HEK293T (cell line): Measurements from ENCODE around the gene OLIG3.

Experiments
- CTCF ChIA-PET: fragments of 350-600 bp; formaldehyde crosslinking; extraction: SDS; loops from one replicate; lab custom pipeline; 2021; ENCODE audit warnings: antibody characterized with exemption, inconsistent platforms; lab: Yijun Ruan, JAX
- POLR2A ChIA-PET: fragments of 350-600 bp; formaldehyde crosslinking; extraction: SDS; loops from one replicate; lab custom pipeline; 2020; ENCODE audit warnings: antibody characterized with exemption, inconsistent platforms; lab: Yijun Ruan, JAX
- DNase-seq: peaks from one replicate; pipeline ENCODE4 v3.0.0; 2012; ENCODE audit warnings: mixed read lengths; ENCODE audit errors: extremely low spot score
- ARNT ChIP-seq: fragments of 450-650 bp; IDR thresholded peaks from 2 replicates; pipeline ENCODE4 v1.6.1; 2017; ENCODE audit warnings: mild to moderate bottlenecking
- BHLHE40 ChIP-seq: fragments of 450-650 bp; IDR thresholded peaks from 2 replicates; pipeline ENCODE4 v1.6.1; 2016; ENCODE audit warnings: mild to moderate bottlenecking, moderate library complexity, borderline replicate concordance
- CTBP1 ChIP-seq: fragments of 450-650 bp; IDR thresholded peaks from 2 replicates; pipeline ENCODE4 v1.6.1; 2016; ENCODE audit warnings: borderline replicate concordance
- ELF4 ChIP-seq: fragments of 450-650 bp; IDR thresholded peaks from 2 replicates; pipeline ENCODE4 v1.6.1; 2017; ENCODE audit warnings: antibody characterized with exemption
- FOXA1 ChIP-seq: fragments of 450-650 bp; IDR thresholded peaks from 2 replicates; pipeline ENCODE4 v1.6.1; 2016; ENCODE audit warnings: mild to moderate bottlenecking
- FOXK2 ChIP-seq: fragments of 450-650 bp; IDR thresholded peaks from 2 replicates; pipeline ENCODE4 v1.6.1; 2016; ENCODE audit warnings: mild to moderate bottlenecking
- FOXM1 ChIP-seq: fragments of 450-650 bp; IDR thresholded peaks from 2 replicates; pipeline ENCODE4 v1.6.1; 2017; ENCODE audit warnings: mild to moderate bottlenecking, borderline replicate concordance
- HDGF ChIP-seq: fragments of 450-650 bp; IDR thresholded peaks from 2 replicates; pipeline ENCODE4 v1.6.1; 2017; ENCODE audit warnings: antibody characterized with exemption, borderline replicate concordance
- L3MBTL2 ChIP-seq: fragments of 450-650 bp; conservative IDR thresholded peaks from 2 replicates; pipeline ENCODE4 v1.6.1; 2016; ENCODE audit warnings: mild to moderate bottlenecking
- LEF1 ChIP-seq: fragments of 450-650 bp; IDR thresholded peaks from 2 replicates; pipeline ENCODE4 v1.6.1; 2017; ENCODE audit warnings: mild to moderate bottlenecking, borderline replicate concordance
- NFRKB ChIP-seq: fragments of 450-650 bp; IDR thresholded peaks from 2 replicates; pipeline ENCODE4 v1.6.1; 2016; ENCODE audit warnings: mild to moderate bottlenecking, moderate library complexity
- PKNOX1 ChIP-seq: fragments of 450-650 bp; IDR thresholded peaks from 2 replicates; pipeline ENCODE4 v1.6.1; 2016
- SP1 ChIP-seq: fragments of 450-650 bp; IDR thresholded peaks from 2 replicates; pipeline ENCODE4 v1.6.1; 2017
- SUZ12 ChIP-seq: fragments of 450-650 bp; IDR thresholded peaks from 2 replicates; pipeline ENCODE4 v1.6.1; 2016; ENCODE audit warnings: mild to moderate bottlenecking
- TARDBP ChIP-seq: fragments of 450-650 bp; IDR thresholded peaks from 2 replicates; pipeline ENCODE4 v1.6.1; 2016
- ZNF384 ChIP-seq: fragments of 450-650 bp; IDR thresholded peaks from 2 replicates; pipeline ENCODE4 v1.6.1; 2016

OLIG3 gene

DNA sequence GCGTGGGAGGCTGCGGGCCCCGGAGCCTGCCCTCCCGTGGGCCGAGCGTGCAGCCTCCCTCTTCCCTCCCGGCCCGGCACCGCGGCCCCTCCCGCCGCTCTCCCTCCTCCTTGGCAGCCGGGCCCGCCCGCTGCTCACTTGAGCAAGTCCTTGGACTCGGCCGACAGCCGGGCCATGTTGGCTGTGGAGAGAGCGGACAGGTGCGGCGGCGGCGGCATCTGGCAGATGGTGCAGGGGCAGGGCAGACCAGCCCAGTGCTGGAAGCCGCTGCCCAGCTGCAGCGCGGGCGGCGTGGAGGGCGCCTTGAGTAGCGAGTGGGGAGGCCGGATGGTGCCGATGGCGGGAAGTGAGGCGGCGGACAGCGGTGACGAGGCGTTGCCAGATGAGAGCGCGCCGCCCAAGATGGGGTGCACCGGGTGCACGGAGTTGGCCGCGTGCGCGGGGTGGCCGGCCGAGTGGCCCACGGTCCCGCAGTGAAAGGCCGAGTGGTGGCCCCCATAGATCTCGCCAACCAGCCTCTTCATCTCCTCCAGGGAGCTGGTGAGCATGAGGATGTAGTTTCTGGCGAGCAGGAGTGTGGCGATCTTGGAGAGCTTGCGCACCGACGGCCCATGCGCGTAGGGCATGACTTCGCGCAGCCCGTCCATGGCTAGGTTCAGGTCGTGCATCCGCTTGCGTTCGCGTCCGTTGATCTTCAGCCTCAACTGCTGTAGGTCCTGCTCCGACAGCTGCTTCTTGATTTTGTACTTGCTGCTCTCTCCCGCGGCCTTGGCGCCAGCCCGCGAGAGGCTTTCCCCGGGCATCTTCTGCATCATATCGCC, 766 bp downstream of the OLIG3 start:
- no peak for DNase-seq
- ChIA-PET CTCF (no interaction called here), POLR2A (no interaction called here)
- TF ChIP-seq FOXA1, result no peak
- no peak for TF ChIP-seq LEF1
- TF ChIP-seq SP1, result no peak
- TF ChIP-seq SUZ12, result no peak
- TF ChIP-seq ARNT, result no peak
- TF ChIP-seq ZNF384, result no peak
- TF ChIP-seq TARDBP, result no peak
- TF ChIP-seq HDGF, result no peak
- TF ChIP-seq CTBP1, result no peak
- TF ChIP-seq FOXK2, result no peak

DNA sequence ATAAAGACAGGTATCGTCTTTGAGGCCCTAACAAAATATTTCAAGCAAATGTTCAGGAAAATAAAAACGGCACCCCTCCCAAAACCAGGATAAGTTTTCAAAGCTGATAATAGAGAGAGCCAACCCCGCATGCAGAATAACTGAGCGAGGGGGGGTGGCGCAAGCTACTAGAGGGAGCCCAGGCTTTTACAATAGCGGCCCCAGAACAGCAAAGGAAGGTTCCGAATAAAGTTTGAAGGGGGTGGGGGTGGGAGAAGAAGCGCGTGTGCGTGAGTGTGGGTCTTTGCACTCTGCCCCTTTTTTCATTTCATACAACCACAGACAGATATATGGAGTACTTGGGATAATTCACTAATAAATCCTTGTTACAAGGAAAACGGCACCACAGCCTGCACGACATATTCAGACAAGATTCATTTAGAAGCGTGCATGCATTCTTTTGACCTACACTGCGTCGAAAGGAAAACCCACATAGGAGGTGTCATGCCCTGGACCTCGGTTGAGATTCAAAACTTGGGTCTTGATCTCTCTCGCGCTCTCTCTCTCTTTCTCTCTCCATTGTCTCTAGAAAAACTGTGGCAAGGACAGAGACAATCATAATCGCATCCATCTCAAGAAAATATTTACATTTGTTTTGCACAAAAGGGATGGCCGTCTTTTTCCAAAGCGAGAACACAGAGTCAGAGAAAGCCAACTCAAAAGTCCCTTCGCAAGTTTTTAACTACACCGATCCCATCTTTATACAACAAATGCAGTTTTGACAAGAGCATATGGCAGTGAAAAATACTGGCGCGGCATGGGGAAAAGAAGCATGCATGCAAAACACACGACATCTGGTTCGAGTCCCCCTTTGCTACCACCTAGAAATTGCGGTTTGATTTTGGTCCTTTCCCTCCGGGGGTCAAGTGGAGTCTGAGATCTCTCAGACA, 1.6 kb downstream of the OLIG3 start:
- ChIA-PET POLR2A (no interaction called here), CTCF (no interaction called here)
- no peak for TF ChIP-seq HDGF
- TF ChIP-seq BHLHE40, result no peak
- no peak for TF ChIP-seq FOXA1
- no peak for TF ChIP-seq FOXM1
- TF ChIP-seq SUZ12, result no peak
- TF ChIP-seq NFRKB, result no peak
- TF ChIP-seq L3MBTL2, result no peak
- no peak for TF ChIP-seq ARNT
- no peak for DNase-seq

GRCh38 chr6:137491478-137491877, 2.7 kb downstream of the OLIG3 start:
- CTCF ChIA-PET, result no interaction called here
- no peak for DNase-seq
- TF ChIP-seq LEF1 (no peak), CTBP1 (no peak), ELF4 (no peak), TARDBP (no peak)
- POLR2A ChIA-PET, result no interaction called here

DNA sequence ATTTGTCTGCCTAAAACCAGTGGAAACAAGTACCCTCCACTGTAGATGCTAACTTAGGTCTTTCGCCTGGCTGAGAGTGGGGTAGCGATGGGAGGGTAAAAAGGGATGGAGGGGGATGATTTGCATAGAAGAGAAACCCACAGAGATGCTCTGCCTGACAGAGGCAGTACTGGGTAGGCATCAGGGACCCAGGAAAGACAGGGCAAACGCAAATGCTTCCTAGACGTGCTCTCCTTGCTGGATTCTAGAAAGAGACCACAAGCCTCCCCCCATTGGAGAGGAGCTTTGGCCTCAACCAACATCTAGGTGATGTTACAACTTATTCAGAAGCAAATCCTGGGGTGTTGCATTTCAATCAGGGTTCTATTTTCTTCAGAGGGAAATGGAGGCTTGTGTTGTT, 3.2 kb downstream of the OLIG3 start:
- no peak for DNase-seq
- ChIA-PET POLR2A (no interaction called here), CTCF (no interaction called here)
- TF ChIP-seq ELF4, result no peak
- TF ChIP-seq FOXM1, result no peak
- no peak for TF ChIP-seq PKNOX1
- no peak for TF ChIP-seq HDGF
- no peak for TF ChIP-seq FOXK2
- no peak for TF ChIP-seq LEF1
- no peak for TF ChIP-seq TARDBP
- no peak for TF ChIP-seq BHLHE40
- no peak for TF ChIP-seq L3MBTL2
- no peak for TF ChIP-seq ARNT
- TF ChIP-seq FOXA1, result no peak

DNA sequence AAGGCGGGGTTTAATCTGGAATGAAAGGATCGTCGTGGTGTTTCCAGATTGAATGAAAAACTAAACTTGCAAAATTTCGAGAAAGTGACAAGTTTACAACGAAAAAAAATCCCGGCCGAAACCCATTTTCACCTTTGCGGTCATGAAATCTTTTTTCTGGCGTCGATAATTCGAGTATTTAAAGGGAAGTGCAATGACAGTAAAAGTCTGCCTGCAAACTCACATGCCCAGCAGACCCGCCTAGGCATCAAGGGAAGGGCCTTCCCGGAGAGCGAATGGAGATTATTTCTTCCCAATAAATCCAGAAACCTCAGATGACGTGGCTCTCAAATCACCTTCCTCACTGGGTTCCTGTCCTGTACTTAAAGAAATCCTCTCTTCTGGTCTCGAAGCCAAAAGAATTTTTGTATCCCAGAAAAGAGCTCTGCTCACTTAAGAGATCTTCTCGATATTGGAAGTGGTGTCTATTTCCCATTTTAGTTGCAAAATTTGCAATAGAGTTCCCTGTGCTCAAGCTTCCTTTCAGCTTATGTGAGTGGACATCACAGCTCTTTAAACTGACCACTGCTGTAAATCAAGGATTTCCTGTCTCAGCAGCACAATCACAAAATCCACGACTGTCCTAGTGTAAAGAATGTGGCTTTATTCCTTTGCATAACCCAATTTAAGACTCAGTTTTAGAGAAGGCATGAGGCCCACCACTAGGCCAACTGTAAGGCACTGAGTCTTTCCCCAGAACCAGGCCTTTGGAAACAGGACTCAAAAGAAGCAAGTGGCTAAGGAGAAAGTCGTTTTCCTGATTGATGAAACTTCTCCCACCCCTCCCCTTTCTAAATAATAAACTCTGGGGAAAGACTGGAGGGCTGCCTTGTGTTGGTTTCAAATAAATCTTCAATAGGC, 3.9 kb downstream of the OLIG3 start:
- ChIA-PET POLR2A (no interaction called here), CTCF (no interaction called here)
- no peak for DNase-seq
- TF ChIP-seq ARNT, result no peak
- TF ChIP-seq CTBP1, result no peak

DNA sequence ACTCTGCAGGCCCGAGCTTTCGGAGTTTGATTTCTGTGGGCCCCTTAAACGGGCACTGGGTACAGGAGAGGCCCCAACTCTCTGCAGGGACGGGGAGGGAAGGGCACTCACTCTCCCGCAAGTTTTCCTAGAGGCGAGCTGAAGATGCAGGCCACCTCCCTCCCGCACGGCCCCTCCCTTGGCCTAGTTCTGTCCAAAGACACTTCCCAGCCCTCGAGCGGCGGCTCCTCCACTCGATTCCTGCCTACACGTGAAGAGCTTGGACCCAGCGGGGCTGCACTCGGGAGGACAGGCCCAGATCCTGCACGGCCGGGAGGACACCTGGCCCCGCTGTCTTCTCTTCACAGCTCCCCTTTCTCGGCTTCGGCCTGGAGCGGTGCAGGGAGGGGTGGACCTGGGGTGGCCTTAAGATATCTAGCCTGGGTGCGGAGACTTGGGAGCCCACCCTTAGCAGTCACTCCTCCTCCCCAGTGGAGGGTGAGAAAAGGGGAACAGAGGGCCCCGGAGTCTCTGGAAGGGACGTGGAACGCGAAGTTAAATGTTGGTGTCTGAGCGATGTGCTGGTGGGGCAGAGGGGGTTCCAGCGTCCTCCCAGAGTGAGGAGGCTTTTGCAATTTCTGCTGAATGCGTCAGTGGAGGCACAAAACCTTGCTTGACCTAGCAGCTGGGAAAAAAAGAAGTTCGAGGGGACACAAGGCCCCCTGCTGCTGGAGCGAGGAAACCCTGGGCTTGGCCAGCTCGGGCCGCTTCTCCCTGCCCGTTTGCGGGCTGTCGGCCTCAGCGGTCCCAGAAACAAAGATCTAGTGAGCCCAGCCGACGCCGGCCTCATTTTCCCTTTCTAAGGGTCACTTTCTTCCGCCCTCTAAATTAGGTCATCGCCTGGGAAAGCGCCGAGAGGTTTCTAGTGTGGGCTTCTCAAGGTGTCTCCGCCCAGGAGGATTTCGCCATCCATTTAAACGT, 4.9 kb downstream of the OLIG3 start:
- CTCF ChIA-PET, result no interaction called here
- DNase-seq, result no peak
- no peak for TF ChIP-seq BHLHE40
- TF ChIP-seq PKNOX1, result no peak
- TF ChIP-seq FOXM1, result no peak
- no peak for TF ChIP-seq CTBP1
- TF ChIP-seq FOXA1, result no peak
- no peak for TF ChIP-seq SP1
- TF ChIP-seq ARNT, result no peak
- TF ChIP-seq L3MBTL2, result no peak
- TF ChIP-seq LEF1, result no peak
- no peak for TF ChIP-seq ELF4
- TF ChIP-seq SUZ12, result no peak
- no peak for TF ChIP-seq NFRKB
- TF ChIP-seq TARDBP, result no peak
- no peak for TF ChIP-seq HDGF
- TF ChIP-seq FOXK2, result no peak
- no peak for TF ChIP-seq ZNF384
- POLR2A ChIA-PET, result no interaction called here
